Measurements from ENCODE around the gene TSHR.

DNA sequence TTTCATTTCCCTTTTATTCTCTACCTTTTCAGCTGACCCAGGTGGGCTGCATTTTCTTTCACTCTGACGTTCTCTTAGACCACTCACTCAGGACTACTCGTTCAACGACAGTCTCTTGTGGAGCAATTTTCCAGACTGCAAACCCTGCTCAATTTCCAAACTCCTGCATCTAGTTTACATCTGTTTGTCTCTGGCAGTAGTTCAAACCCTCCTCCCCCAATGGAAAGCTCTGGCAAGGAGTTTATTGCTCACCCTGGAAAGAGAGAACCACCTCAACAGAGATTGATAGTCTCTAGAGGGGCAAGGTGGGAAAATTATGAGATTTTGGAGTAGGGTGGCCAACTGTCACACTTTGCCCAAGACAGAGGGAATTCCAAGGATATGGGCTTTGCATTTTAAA is 130.2 kb downstream of the TSHR start:
- TF ChIP-seq ZNF263 (CRISPR knock-in tag; IDR thresholded peaks at IDR 0.05) (no peak), ZBTB20 (CRISPR knock-in tag; IDR thresholded peaks at IDR 0.05; ENCODE audit: borderline replicate concordance, low read depth) (no peak), EZH2 (conservative IDR thresholded peaks at IDR 0.05; ENCODE audit: low read depth, low read length) (no peak), ZBTB4 (CRISPR knock-in tag; IDR thresholded peaks at IDR 0.05; ENCODE audit: borderline replicate concordance) (no peak), ZNF207 (IDR thresholded peaks at IDR 0.05; ENCODE audit: borderline replicate concordance) (no peak), ZNF616 (CRISPR knock-in tag; IDR thresholded peaks at IDR 0.05; ENCODE audit: low read depth) (no peak), POLR2AphosphoS5 (IDR thresholded peaks at IDR 0.05; ENCODE audit: low read depth, low read length) (no peak), TOPORS (CRISPR knock-in tag; IDR thresholded peaks at IDR 0.05) (no peak), FOXP4 (CRISPR knock-in tag; IDR thresholded peaks at IDR 0.05) (no peak), ASH2L (IDR thresholded peaks at IDR 0.05; ENCODE audit: insufficient read length, low read depth, low read length) (no peak), ZNF225 (CRISPR knock-in tag; IDR thresholded peaks at IDR 0.05) (no peak)
- TF ChIP-seq, protein P1, sequence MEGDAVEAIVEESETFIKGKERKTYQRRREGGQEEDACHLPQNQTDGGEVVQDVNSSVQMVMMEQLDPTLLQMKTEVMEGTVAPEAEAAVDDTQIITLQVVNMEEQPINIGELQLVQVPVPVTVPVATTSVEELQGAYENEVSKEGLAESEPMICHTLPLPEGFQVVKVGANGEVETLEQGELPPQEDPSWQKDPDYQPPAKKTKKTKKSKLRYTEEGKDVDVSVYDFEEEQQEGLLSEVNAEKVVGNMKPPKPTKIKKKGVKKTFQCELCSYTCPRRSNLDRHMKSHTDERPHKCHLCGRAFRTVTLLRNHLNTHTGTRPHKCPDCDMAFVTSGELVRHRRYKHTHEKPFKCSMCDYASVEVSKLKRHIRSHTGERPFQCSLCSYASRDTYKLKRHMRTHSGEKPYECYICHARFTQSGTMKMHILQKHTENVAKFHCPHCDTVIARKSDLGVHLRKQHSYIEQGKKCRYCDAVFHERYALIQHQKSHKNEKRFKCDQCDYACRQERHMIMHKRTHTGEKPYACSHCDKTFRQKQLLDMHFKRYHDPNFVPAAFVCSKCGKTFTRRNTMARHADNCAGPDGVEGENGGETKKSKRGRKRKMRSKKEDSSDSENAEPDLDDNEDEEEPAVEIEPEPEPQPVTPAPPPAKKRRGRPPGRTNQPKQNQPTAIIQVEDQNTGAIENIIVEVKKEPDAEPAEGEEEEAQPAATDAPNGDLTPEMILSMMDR (CRISPR knock-in tag; IDR thresholded peaks at IDR 0.05), result no peak
- TF ChIP-seq, protein P2, sequence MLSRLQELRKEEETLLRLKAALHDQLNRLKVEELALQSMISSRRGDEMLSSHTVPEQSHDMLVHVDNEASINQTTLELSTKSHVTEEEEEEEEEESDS (CRISPR knock-in tag; IDR thresholded peaks at IDR 0.05; ENCODE audit: borderline replicate concordance), result no peak
- TF ChIP-seq, protein P3, sequence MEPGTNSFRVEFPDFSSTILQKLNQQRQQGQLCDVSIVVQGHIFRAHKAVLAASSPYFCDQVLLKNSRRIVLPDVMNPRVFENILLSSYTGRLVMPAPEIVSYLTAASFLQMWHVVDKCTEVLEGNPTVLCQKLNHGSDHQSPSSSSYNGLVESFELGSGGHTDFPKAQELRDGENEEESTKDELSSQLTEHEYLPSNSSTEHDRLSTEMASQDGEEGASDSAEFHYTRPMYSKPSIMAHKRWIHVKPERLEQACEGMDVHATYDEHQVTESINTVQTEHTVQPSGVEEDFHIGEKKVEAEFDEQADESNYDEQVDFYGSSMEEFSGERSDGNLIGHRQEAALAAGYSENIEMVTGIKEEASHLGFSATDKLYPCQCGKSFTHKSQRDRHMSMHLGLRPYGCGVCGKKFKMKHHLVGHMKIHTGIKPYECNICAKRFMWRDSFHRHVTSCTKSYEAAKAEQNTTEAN (CRISPR knock-in tag; conservative IDR thresholded peaks at IDR 0.05), result no peak

Data from HepG2 (cell line).